Naive thymus-derived CD4-positive, alpha-beta T cell (primary cell): Measurements from ENCODE around the gene FHIT. TPM values are rescaled to one million over a fixed set of nuclear protein-coding genes. Genes with fewer than 3 reads are reported as not detected.
A peak's percentile ranks its signal among the peaks of the same experiment; 100 is the strongest.

ENCODE experiments used
- ATAC-seq: fragments of 150-1000 bp; cut with Tn5 transposase; 2 replicates; pipeline ENCODE4 v1.10.0; 2021; ENCODE audit warnings: mild to moderate bottlenecking, moderate library complexity
- CTCF ChIA-PET: fragments of 350-600 bp; sonication (Branson Sonifier 250); formaldehyde crosslinking; loops from one replicate; lab custom pipeline; 2021; ENCODE audit warnings: antibody characterized with exemption; lab: Charles Lee
- POLR2A ChIA-PET: fragments of 350-600 bp; sonication (Branson Sonifier 250); formaldehyde crosslinking; loops from one replicate; lab custom pipeline; 2021; ENCODE audit warnings: antibody characterized with exemption, inconsistent platforms; lab: Charles Lee
- DNase-seq, 9 donors: peaks; one replicate each; pipeline versions ENCODE4 v3.0.0 to v3.0.0-alpha.2; 2020 to 2022; ENCODE audit warnings: mixed read lengths in 1 of 9
- H3K27ac ChIP-seq: one replicate; pipeline ENCODE4 v1.7.0; 2013; ENCODE audit warnings: mild to moderate bottlenecking, low read depth, low read length, moderate library complexity
- H3K27me3 ChIP-seq, 2 donors: one replicate each; pipeline ENCODE4 v1.7.0; 2013; ENCODE audit warnings: low read length in 2 of 2, mild to moderate bottlenecking in 2 of 2, moderate library complexity in 2 of 2; ENCODE audit not compliant: control insufficient read depth in 2 of 2, insufficient read depth in 2 of 2
- H3K36me3 ChIP-seq, 3 experiments: 1 replicate in 2 of 3; 2 replicates in 1 of 3; pipeline ENCODE4 v1.7.0; 2013; ENCODE audit warnings: low read length in 3 of 3, mild to moderate bottlenecking in 3 of 3, moderate library complexity in 1 of 3; ENCODE audit not compliant: insufficient read depth in 3 of 3, control insufficient read depth in 2 of 3
- H3K4me1 ChIP-seq, 2 donors: one replicate each; pipeline ENCODE4 v1.7.0; 2013; ENCODE audit warnings: low read length in 2 of 2, mild to moderate bottlenecking in 2 of 2, moderate library complexity in 1 of 2; ENCODE audit not compliant: control insufficient read depth in 2 of 2, insufficient read depth in 2 of 2
- H3K4me3 ChIP-seq: 2 replicates; pipeline ENCODE4 v1.7.0; 2013; ENCODE audit warnings: mild to moderate bottlenecking, low read length
- H3K9me3 ChIP-seq, 3 experiments: 1 replicate in 2 of 3; 2 replicates in 1 of 3; pipeline ENCODE4 v1.7.0; 2013; ENCODE audit warnings: low read length in 3 of 3; ENCODE audit not compliant: control insufficient read depth in 2 of 3
- H3K27ac Mint-ChIP-seq, 9 donors: one replicate each; pipeline ENCODE4 v1.8.0; 2020 to 2022; ENCODE audit warnings: mixed read lengths in 9 of 9, mild to moderate bottlenecking in 8 of 9, moderate library complexity in 5 of 9, inconsistent platforms in 2 of 9
- H3K27me3 Mint-ChIP-seq, 5 donors: one replicate each; pipeline ENCODE4 v1.8.0; 2021 to 2022; ENCODE audit warnings: mixed read lengths in 5 of 5, mild to moderate bottlenecking in 1 of 5
- H3K36me3 Mint-ChIP-seq, 5 donors: one replicate each; pipeline ENCODE4 v1.8.0; 2020 to 2022; ENCODE audit warnings: mixed read lengths in 5 of 5, mild to moderate bottlenecking in 3 of 5, inconsistent platforms in 1 of 5
- H3K4me1 Mint-ChIP-seq, 7 donors: one replicate each; pipeline ENCODE4 v1.8.0; 2020 to 2022; ENCODE audit warnings: mixed read lengths in 7 of 7, mild to moderate bottlenecking in 3 of 7, inconsistent platforms in 1 of 7
- H3K4me3 Mint-ChIP-seq, 10 donors: one replicate each; pipeline ENCODE4 v1.8.0; 2020 to 2022; ENCODE audit warnings: mild to moderate bottlenecking in 10 of 10, mixed read lengths in 10 of 10, moderate library complexity in 6 of 10, inconsistent platforms in 2 of 10
- H3K9me3 Mint-ChIP-seq, 11 donors: one replicate each; pipeline ENCODE4 v1.8.0; 2020 to 2022; ENCODE audit warnings: mixed read lengths in 11 of 11, mild to moderate bottlenecking in 4 of 11, inconsistent platforms in 1 of 11, moderate library complexity in 1 of 11
- intact Hi-C, 2 donors: fragments of 100-400 bp; cut with micrococcal nuclease; formaldehyde crosslinking; loops; one replicate each; pipeline ENCODE4 v1.15.1; 2023
- polyA plus RNA-seq, 2 donors: library from polyadenylated mRNA; unstranded; fragments of 300-500 nt; fragmentation: Illumina TruSeq; gene quantifications; one replicate each; pipeline ENCODE4 v1.2.3, GENCODE V29; 2021
- total RNA-seq, 6 experiments: library from RNA in 5 of 6; stranded (reverse) in 5 of 6; gene quantifications; 1 replicate in 5 of 6; 2 replicates in 1 of 6; pipeline ENCODE4 v1.2.3 and lab custom pipeline; 2021 to 2026

Gene FHIT
- total and polyA plus RNA-seq, 7 experiments from 2014 or later = 51.2 to 230 (median 152) TPM

DNA sequence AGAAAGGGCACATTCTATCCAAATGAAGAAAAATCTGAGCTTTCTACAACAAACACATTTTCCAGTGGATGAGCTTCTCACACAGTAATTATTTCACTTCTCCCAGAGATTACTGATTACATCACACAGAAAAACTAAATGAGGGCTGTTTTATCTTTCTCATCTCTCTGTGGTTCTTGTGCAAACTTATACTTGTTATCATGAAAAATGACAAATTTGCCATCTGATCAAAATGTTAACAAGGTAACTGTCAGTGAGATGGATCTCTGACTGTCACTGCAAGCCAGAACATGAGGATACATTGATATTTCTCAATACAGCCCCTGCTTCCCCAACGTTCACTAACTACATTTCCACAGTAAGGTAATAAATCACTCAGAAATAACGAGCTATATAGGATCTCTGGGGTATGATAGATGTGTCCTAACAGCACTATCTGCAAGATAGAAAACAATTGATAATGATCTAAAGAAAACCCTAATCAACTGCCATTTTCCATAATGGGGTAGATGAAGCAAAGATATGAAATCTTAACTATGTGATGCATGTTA, 1372.1 kb downstream of the FHIT start:
- no peak overlapping the region for H3K4me3 ChIP-seq
- peaks cover 0 to 5% (median 0%) of the 10 kb centered on the region in 11 donors for H3K9me3 Mint-ChIP-seq
- peaks cover 19 to 91% (median 84%) of the 10 kb centered on the region in 7 donors for H3K4me1 Mint-ChIP-seq
- peaks cover 0 to 45% of the 10 kb centered on the region in 2 donors for H3K4me1 ChIP-seq
- H3K9me3 ChIP-seq = no peaks in the 10 kb centered on the region
- peaks cover 0 to 13% (median 0%) of the 10 kb centered on the region in 3 experiments for H3K36me3 ChIP-seq
- peaks cover 1 to 61% (median 59%) of the 10 kb centered on the region in 5 donors for H3K36me3 Mint-ChIP-seq
- peak overlapping the region in 5 of 10 donors; percentile 9 to 51 (median 39) for H3K4me3 Mint-ChIP-seq
- H3K27me3 Mint-ChIP-seq = no peaks in the 10 kb centered on the region
- H3K27ac ChIP-seq = no peak overlapping the region
- DNase-seq (no peak), ATAC-seq (no peak)
- intact Hi-C loops = no loop called here
- ChIA-PET POLR2A (no interaction called here), CTCF (no interaction called here)
- no peaks in the 10 kb centered on the region for H3K27me3 ChIP-seq
- H3K27ac Mint-ChIP-seq = peak overlapping the region in 8 of 9 donors; percentile 13 to 72 (median 42)

- Histone ChIP-seq H3K4me3 (no peak overlapping the region), H3K36me3 (peaks cover 0 to 15% (median 0%) of the 10 kb centered on the region in 3 experiments), H3K4me1 (peaks cover 0 to 45% of the 10 kb centered on the region in 2 donors), H3K27me3 (no peaks in the 10 kb centered on the region), H3K9me3 (no peaks in the 10 kb centered on the region), H3K27ac (no peak overlapping the region)
- Mint-ChIP-seq H3K4me1 (peaks cover 25 to 93% (median 86%) of the 10 kb centered on the region in 7 donors), H3K27ac (peak overlapping the region in 5 of 9 donors; percentile 18 to 51 (median 21)), H3K36me3 (peaks cover 6 to 64% (median 61%) of the 10 kb centered on the region in 5 donors), H3K9me3 (peaks cover 0 to 8% (median 0%) of the 10 kb centered on the region in 11 donors), H3K27me3 (no peaks in the 10 kb centered on the region), H3K4me3 (peak overlapping the region in 1 of 10 donors; percentile 39)
- ATAC-seq (no peak), DNase-seq (no peak)
- intact Hi-C loops = no loop called here
- ChIA-PET POLR2A (no interaction called here), CTCF (interaction anchor here (0.6 kb wide), 1 partner anchor 27 kb away, joined by 3 read pairs; no protein-coding TSS in a partner anchor)
Measured at GRCh38 chr3:59878038-59878427, 1373.2 kb downstream of the FHIT start.

- ChIA-PET POLR2A (interaction anchor here (1.4 kb wide), 1 partner anchor 86 kb away, joined by 3 read pairs; no protein-coding TSS in a partner anchor), CTCF (interaction anchor here (0.6 kb wide), 1 partner anchor 26 kb away, joined by 3 read pairs; no protein-coding TSS in a partner anchor)
- H3K4me3 ChIP-seq = no peak overlapping the region
- peaks cover 0 to 15% (median 0%) of the 10 kb centered on the region in 3 experiments for H3K36me3 ChIP-seq
- H3K9me3 ChIP-seq = no peaks in the 10 kb centered on the region
- Mint-ChIP-seq H3K9me3 (peaks cover 0 to 10% (median 0%) of the 10 kb centered on the region in 11 donors), H3K27me3 (no peaks in the 10 kb centered on the region), H3K4me3 (peak overlapping the region in 2 of 10 donors; percentile 4 to 15), H3K4me1 (peaks cover 29 to 93% (median 87%) of the 10 kb centered on the region in 7 donors), H3K27ac (peak overlapping the region in 4 of 9 donors; percentile 0 to 62 (median 18)), H3K36me3 (peaks cover 9 to 64% (median 62%) of the 10 kb centered on the region in 5 donors)
- H3K27ac ChIP-seq = no peak overlapping the region
- no peak for DNase-seq
- peaks cover 0 to 46% of the 10 kb centered on the region in 2 donors for H3K4me1 ChIP-seq
- H3K27me3 ChIP-seq = no peaks in the 10 kb centered on the region
- intact Hi-C loops = no loop called here
- no peak for ATAC-seq
Measured at GRCh38 chr3:59877263-59878037, 1373.8 kb downstream of the FHIT start.

DNA sequence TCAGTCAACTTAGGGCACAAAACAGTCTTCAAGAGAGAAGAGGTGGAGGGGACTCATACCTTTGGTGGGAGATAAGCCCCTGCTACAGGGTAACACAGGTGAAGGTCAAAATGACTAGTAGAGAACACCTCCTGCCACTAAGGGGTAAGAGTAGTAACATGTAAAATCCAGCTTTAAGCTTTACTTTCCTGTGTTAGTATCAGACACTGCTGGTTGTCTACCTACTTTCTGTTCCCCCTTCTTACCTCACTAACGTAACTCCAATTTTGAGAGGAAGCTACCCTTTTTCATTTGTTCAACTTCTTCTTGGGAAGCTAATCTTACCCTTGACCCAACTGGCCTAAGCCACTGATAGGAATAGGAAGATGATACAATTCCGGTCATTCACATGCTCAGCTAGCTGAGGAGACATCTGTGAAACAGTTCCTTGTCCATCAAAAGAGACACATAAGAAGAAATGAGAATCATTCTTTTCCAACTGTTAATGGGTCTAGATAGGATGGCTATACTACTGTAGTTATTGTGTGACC, 1374.7 kb downstream of the FHIT start:
- peaks cover 29 to 93% (median 87%) of the 10 kb centered on the region in 7 donors for H3K4me1 Mint-ChIP-seq
- POLR2A ChIA-PET = interaction anchor here (1.4 kb wide), 2 partner anchors 8 to 87 kb away, joined by 3 read pairs; no protein-coding TSS in a partner anchor
- intact Hi-C loops = no loop called here
- ATAC-seq (no peak), DNase-seq (no peak)
- H3K27ac Mint-ChIP-seq = peak overlapping the region in 3 of 9 donors; percentile 60 to 66 (median 62)
- H3K4me1 ChIP-seq = peaks cover 0 to 47% of the 10 kb centered on the region in 2 donors
- CTCF ChIA-PET = no interaction called here
- no peaks in the 10 kb centered on the region for H3K27me3 ChIP-seq
- peaks cover 9 to 70% (median 68%) of the 10 kb centered on the region in 5 donors for H3K36me3 Mint-ChIP-seq
- H3K4me3 Mint-ChIP-seq = no peak overlapping the region
- H3K9me3 ChIP-seq = no peaks in the 10 kb centered on the region
- H3K36me3 ChIP-seq = peaks cover 0 to 15% (median 4%) of the 10 kb centered on the region in 3 experiments
- peaks cover 0 to 10% (median 0%) of the 10 kb centered on the region in 11 donors for H3K9me3 Mint-ChIP-seq
- H3K4me3 ChIP-seq = no peak overlapping the region
- no peak overlapping the region for H3K27ac ChIP-seq
- H3K27me3 Mint-ChIP-seq = no peaks in the 10 kb centered on the region

GRCh38 chr3:59873576-59874230, 1377.5 kb downstream of the FHIT start:
- Histone ChIP-seq H3K4me3 (no peak overlapping the region), H3K9me3 (no peaks in the 10 kb centered on the region), H3K27ac (no peak overlapping the region), H3K27me3 (no peaks in the 10 kb centered on the region), H3K36me3 (peaks cover 0 to 15% (median 4%) of the 10 kb centered on the region in 3 experiments), H3K4me1 (peaks cover 0 to 42% of the 10 kb centered on the region in 2 donors)
- peaks cover 9 to 79% (median 76%) of the 10 kb centered on the region in 5 donors for H3K36me3 Mint-ChIP-seq
- intact Hi-C loops = loop anchor here in 1 of 2 donors (2.0 kb wide), 1 partner anchor 13 kb away; no protein-coding TSS in a partner anchor
- H3K27me3 Mint-ChIP-seq = no peaks in the 10 kb centered on the region
- peaks cover 27 to 92% (median 86%) of the 10 kb centered on the region in 7 donors for H3K4me1 Mint-ChIP-seq
- H3K4me3 Mint-ChIP-seq = peak overlapping the region in 5 of 10 donors; percentile 1 to 75 (median 26)
- no peak for DNase-seq
- POLR2A ChIA-PET = interaction anchor here (0.6 to 1.4 kb wide), 3 partner anchors 12 to 120 kb away, joined by 3 read pairs; no protein-coding TSS in a partner anchor
- peaks cover 0 to 14% (median 0%) of the 10 kb centered on the region in 11 donors for H3K9me3 Mint-ChIP-seq
- peak overlapping the region in 6 of 9 donors; percentile 29 to 90 (median 56) for H3K27ac Mint-ChIP-seq
- ATAC-seq = no peak
- CTCF ChIA-PET = no interaction called here
